Lung microvascular endothelial cell (primary cell): ENCODE results near the gene MYOF. TPM values are rescaled to one million over a fixed set of nuclear protein-coding genes. Genes with fewer than 3 reads are reported as not detected.
A peak's percentile ranks its signal among the peaks of the same experiment; 100 is the strongest.
"Not testable (repeated sequence)": the region's sequence is repeated elsewhere in the genome, so short reads cannot be mapped to it uniquely, and the experiment has no call there.

Experiments
- DNase-seq, 2 donors: peaks; one replicate each; pipeline versions ENCODE4 v3.0.0 to v3.0.0-alpha.2; 2010; ENCODE audit warnings: low read depth in 2 of 2
- total RNA-seq: library from RNA; depleted of rRNA; stranded (reverse); fragments of >200 nt; gene quantifications from 2 replicates; pipeline ENCODE4 v1.2.1, GENCODE V29; 2014

The MYOF gene
- total RNA-seq, 1 donor from 2014 or later, result 58.1 TPM

- DNase-seq, result no peak
These were observed 91.6 kb downstream of the MYOF start for GRCh38 chr10:93390306-93391090.

GRCh38 chr10:93386631-93387369 is 95.3 kb downstream of the MYOF start:
- peak; percentile 19 to 41 for DNase-seq

- no peak for DNase-seq
These were observed 96.8 kb downstream of the MYOF start for GRCh38 chr10:93385345-93385744.

GRCh38 chr10:93384006-93384405 is 98.1 kb downstream of the MYOF start:
- DNase-seq, result no peak

- peak in 1 of 2 donors; percentile 70 for DNase-seq
These were observed 98.6 kb downstream of the MYOF start for GRCh38 chr10:93383562-93383981.

GRCh38 chr10:93379731-93380575 is 102.2 kb downstream of the MYOF start:
- peak; percentile 49 to 91 for DNase-seq

GRCh38 chr10:93378997-93379730 is 103.0 kb downstream of the MYOF start:
- DNase-seq, result peak; percentile 39 to 60

- no peak for DNase-seq
These were observed 104.1 kb downstream of the MYOF start for GRCh38 chr10:93378039-93378438.

- peak; percentile 90 to 91 for DNase-seq
These were observed 105.5 kb downstream of the MYOF start for GRCh38 chr10:93376372-93377293.

GRCh38 chr10:93370961-93371360 is 111.2 kb downstream of the MYOF start:
- no peak for DNase-seq

GRCh38 chr10:93369588-93370164 is 112.5 kb downstream of the MYOF start:
- no peak for DNase-seq

- DNase-seq, result no peak
These were observed 113.9 kb downstream of the MYOF start for GRCh38 chr10:93368210-93368609.

- no peak for DNase-seq
These were observed 114.5 kb downstream of the MYOF start for GRCh38 chr10:93367664-93368063.

GRCh38 chr10:93364966-93365365 is 117.2 kb downstream of the MYOF start:
- DNase-seq, result peak in 1 of 2 donors; percentile 45

- peak in 1 of 2 donors; percentile 55 for DNase-seq
These were observed 118.1 kb downstream of the MYOF start for GRCh38 chr10:93363891-93364648.

- DNase-seq, result not testable (repeated sequence)
These were observed 123.7 kb downstream of the MYOF start for GRCh38 chr10:93358398-93358797.

- DNase-seq, result peak; percentile 58
These were observed 124.5 kb downstream of the MYOF start for GRCh38 chr10:93357680-93358079.

- DNase-seq, result no peak
These were observed 125.6 kb downstream of the MYOF start for GRCh38 chr10:93356516-93356915.
